Uterus (tissue), 2 donors: ENCODE measurements around the gene SPINK14.

Experiments used
- CTCF ChIP-seq, 4 experiments: fragments of 200-600 bp in 2 of 4; fragments of 450-650 bp in 2 of 4; sonication (generic) in 2 of 4; IDR thresholded peaks; one replicate each; pipeline ENCODE4 v1.5.1; 2016 to 2019; ENCODE audit warnings: antibody characterized with exemption in 4 of 4, mild to moderate bottlenecking in 2 of 4, moderate library complexity in 1 of 4
- POLR2A ChIP-seq, 2 donors: fragments of 450-650 bp; IDR thresholded peaks; one replicate each; pipeline ENCODE4 v1.6.1; 2016; ENCODE audit warnings: antibody characterized with exemption in 2 of 2, mild to moderate bottlenecking in 1 of 2, moderate library complexity in 1 of 2

- TF ChIP-seq POLR2A (IDR thresholded peaks at IDR 0.05) (no peak), CTCF (IDR thresholded peaks at IDR 0.05) (no peak)
These were observed 1.6 kb upstream of the SPINK14 start for GRCh38 chr5:148166550-148167283.
